H1 (cell line): ENCODE measurements around the gene LRRC4C. TPM values are rescaled to one million over a fixed set of nuclear protein-coding genes. Genes with fewer than 3 reads are reported as not detected.

ENCODE experiments used
- CTCF ChIA-PET: fragments of 300-600 bp; sonication (Branson Sonifier 250); formaldehyde crosslinking; loops from one replicate; lab custom pipeline; 2021; ENCODE audit not compliant: partially characterized antibody; lab: Charles Lee
- POLR2A ChIA-PET: fragments of 300-600 bp; sonication (Branson Sonifier 250); formaldehyde crosslinking; loops from one replicate; lab custom pipeline; 2021; ENCODE audit warnings: inconsistent platforms; ENCODE audit not compliant: partially characterized antibody; lab: Charles Lee
- DNase-seq, 2 experiments: peaks; one replicate each; pipeline versions ENCODE4 v3.0.0 to v3.0.0-alpha.2; 2010 to 2022; ENCODE audit warnings: low spot score in 2 of 2, low read depth in 1 of 2, mixed read lengths in 1 of 2
- FAIRE-seq: peaks from 2 replicates; lab custom pipeline; 2011; peaks lifted over from hg19 to GRCh38; lab: Jason Lieb, UNC
- H2AFZ ChIP-seq: 2 replicates; pipeline ENCODE4 v1.8.1; 2012; ENCODE audit warnings: low read length, inconsistent platforms
- H2AK5ac ChIP-seq: 2 replicates; pipeline ENCODE4 v1.6.1; 2013; ENCODE audit warnings: low read depth, low read length
- H2BK120ac ChIP-seq: replicated peaks from 2 replicates; pipeline ENCODE3; 2013; ENCODE audit warnings: low read depth, low read length, inconsistent platforms
- H2BK12ac ChIP-seq: 2 replicates; pipeline ENCODE4 v1.6.1; 2013; ENCODE audit warnings: low read depth, low read length
- H2BK15ac ChIP-seq: 2 replicates; pipeline ENCODE4 v1.6.1; 2013; ENCODE audit warnings: low read length
- H2BK20ac ChIP-seq: 2 replicates; pipeline ENCODE4 v1.6.1; 2013; ENCODE audit warnings: low read length
- H2BK5ac ChIP-seq: 2 replicates; pipeline ENCODE4 v1.6.1; 2013; ENCODE audit warnings: low read depth, low read length
- H3K14ac ChIP-seq: 2 replicates; pipeline ENCODE4 v1.6.1; 2013; ENCODE audit warnings: inconsistent platforms; ENCODE audit not compliant: insufficient read length
- H3K18ac ChIP-seq: 2 replicates; pipeline ENCODE4 v1.6.1; 2013; ENCODE audit warnings: low read length; ENCODE audit errors: extremely low read depth
- H3K23ac ChIP-seq: 2 replicates; pipeline ENCODE4 v1.6.1; 2013; ENCODE audit warnings: inconsistent platforms; ENCODE audit not compliant: insufficient read length
- H3K23me2 ChIP-seq: 2 replicates; pipeline ENCODE4 v1.6.1; 2013; ENCODE audit warnings: low read depth, low read length
- H3K27ac ChIP-seq: 2 replicates; pipeline ENCODE4 v1.6.1; 2011; ENCODE audit warnings: low read depth, low read length, inconsistent platforms
- H3K27me3 ChIP-seq, 4 experiments: replicated peaks in 1 of 4; 1 replicate in 1 of 4; 2 replicates in 3 of 4; pipeline versions ENCODE4 v1.6.1 to v1.8.1; 2011 to 2013; ENCODE audit warnings: low read length in 3 of 4, mild to moderate bottlenecking in 3 of 4, inconsistent platforms in 2 of 4, mixed read lengths in 2 of 4, moderate library complexity in 1 of 4; ENCODE audit not compliant: control insufficient read depth in 3 of 4, insufficient read depth in 3 of 4; ENCODE audit errors: extremely low read depth in 1 of 4
- H3K36me3 ChIP-seq, 4 experiments: 2 replicates each; pipeline versions ENCODE4 v1.6.1 to v1.8.1; 2011 to 2013; ENCODE audit warnings: mild to moderate bottlenecking in 4 of 4, low read length in 3 of 4, moderate library complexity in 2 of 4, control low read depth in 1 of 4, inconsistent platforms in 1 of 4; ENCODE audit not compliant: insufficient read depth in 4 of 4, control insufficient read depth in 2 of 4
- H3K4ac ChIP-seq: replicated peaks from 2 replicates; pipeline ENCODE3; 2013; ENCODE audit warnings: low read length, low read depth, mixed read lengths, inconsistent platforms; ENCODE audit not compliant: insufficient read length
- H3K4me1 ChIP-seq, 4 experiments: replicated peaks in 1 of 4; 1 replicate in 1 of 4; 2 replicates in 3 of 4; pipeline versions ENCODE4 v1.6.1 to v1.8.1; 2011 to 2013; ENCODE audit warnings: low read length in 3 of 4, inconsistent platforms in 2 of 4, mixed read lengths in 1 of 4; ENCODE audit not compliant: insufficient read depth in 4 of 4, control insufficient read depth in 3 of 4
- H3K4me2 ChIP-seq, 2 experiments: 2 replicates each; pipeline versions ENCODE4 v1.6.1 to v1.8.1; 2011 to 2013; ENCODE audit warnings: low read depth in 2 of 2, low read length in 2 of 2, control low read depth in 1 of 2, inconsistent platforms in 1 of 2, mild to moderate bottlenecking in 1 of 2; ENCODE audit not compliant: insufficient read depth in 1 of 2
- H3K4me3 ChIP-seq, 4 experiments: fragments of 200-600, 300-600 bp in 1 of 4; sonication (generic), shearing (Covaris generic), sonication (Bioruptor Twin) in 1 of 4; 2 replicates each; pipeline versions ENCODE4 v1.5.1 to v1.8.1; 2011 to 2016; ENCODE audit warnings: low read length in 4 of 4, low read depth in 3 of 4, control low read depth in 2 of 4, inconsistent platforms in 2 of 4, mild to moderate bottlenecking in 2 of 4, mixed read lengths in 1 of 4, moderate library complexity in 1 of 4; ENCODE audit not compliant: insufficient read depth in 2 of 4; ENCODE audit errors: extremely low read depth in 1 of 4
- H3K56ac ChIP-seq: replicated peaks from 2 replicates; pipeline ENCODE3; 2013; ENCODE audit warnings: low read depth, mild to moderate bottlenecking, mixed read lengths, low read length, inconsistent platforms; ENCODE audit not compliant: insufficient read length
- H3K79me1 ChIP-seq: 2 replicates; pipeline ENCODE4 v1.6.1; 2013; ENCODE audit warnings: low read depth, low read length, control low read depth
- H3K79me2 ChIP-seq, 2 experiments: 2 replicates each; pipeline versions ENCODE4 v1.6.1 to v1.8.1; 2012 to 2013; ENCODE audit warnings: low read length in 2 of 2, mild to moderate bottlenecking in 2 of 2, inconsistent platforms in 1 of 2; ENCODE audit not compliant: insufficient read depth in 2 of 2, control insufficient read depth in 1 of 2
- H3K9ac ChIP-seq, 4 experiments: replicated peaks in 1 of 4; 1 replicate in 1 of 4; 2 replicates in 3 of 4; pipeline versions ENCODE4 v1.6.1 to v1.8.1; 2011 to 2013; ENCODE audit warnings: low read depth in 3 of 4, low read length in 3 of 4, control low read depth in 2 of 4, mild to moderate bottlenecking in 2 of 4, moderate library complexity in 2 of 4, inconsistent platforms in 1 of 4; ENCODE audit errors: extremely low read depth in 1 of 4
- H3K9me3 ChIP-seq, 2 experiments: 2 replicates each; pipeline versions ENCODE4 v1.6.1 to v1.8.1; 2012 to 2013; ENCODE audit warnings: mild to moderate bottlenecking in 2 of 2, moderate library complexity in 2 of 2, control low read depth in 1 of 2, inconsistent platforms in 1 of 2, low read depth in 1 of 2, low read length in 1 of 2, mixed read lengths in 1 of 2; ENCODE audit not compliant: insufficient read depth in 2 of 2
- H4K20me1 ChIP-seq, 2 experiments: replicated peaks in 1 of 2; 2 replicates each; pipeline versions ENCODE3 to v1.8.1; 2011 to 2013; ENCODE audit warnings: inconsistent platforms in 2 of 2, low read length in 2 of 2, mild to moderate bottlenecking in 1 of 2; ENCODE audit not compliant: insufficient read depth in 2 of 2, control insufficient read depth in 1 of 2
- H4K5ac ChIP-seq: 2 replicates; pipeline ENCODE4 v1.6.1; 2013; ENCODE audit warnings: low read length, low read depth, mixed read lengths, inconsistent platforms; ENCODE audit not compliant: insufficient read length
- H4K8ac ChIP-seq: 2 replicates; pipeline ENCODE4 v1.8.0; 2013; ENCODE audit warnings: mild to moderate bottlenecking, moderate library complexity, low read length, inconsistent platforms; ENCODE audit not compliant: insufficient read depth; ENCODE audit errors: extremely low read depth
- H4K91ac ChIP-seq: replicated peaks from 2 replicates; pipeline ENCODE3; 2013; ENCODE audit warnings: low read length, mixed read lengths, inconsistent platforms; ENCODE audit not compliant: insufficient read length
- USF2 ChIP-seq: IDR thresholded peaks from 2 replicates; pipeline ENCODE4 v1.6.1; 2011; ENCODE audit warnings: low read length, improper control_type of control experiment
- WGBS, 2 experiments: shearing (Covaris generic) in 1 of 2; methylation state at CpG; one replicate each; pipeline versions ENCODE4 v1.1.6 to v1.1.7; 2013 to 2015; ENCODE audit warnings: low lambda C conversion rate in 2 of 2, mixed read lengths in 2 of 2, inconsistent platforms in 1 of 2, low coverage in 1 of 2, missing lambda C conversion rate in 1 of 2; ENCODE audit not compliant: insufficient replicate concordance in 2 of 2, insufficient coverage in 1 of 2, insufficient read length in 1 of 2; ENCODE audit errors: extremely low coverage in 1 of 2, missing lambda C conversion rate in 1 of 2; 5-methylcytosine and 5-hydroxymethylcytosine counted together
- polyA plus RNA-seq, 7 experiments: library from polyadenylated mRNA; depleted of rRNA in 3 of 7; stranded (reverse) in 5 of 7; unstranded in 2 of 7; fragments of >200 nt in 5 of 7; fragments of 200-250 nt in 2 of 7; gene quantifications; 1 replicate in 5 of 7; 2 replicates in 1 of 7; 4 replicates in 1 of 7; pipeline versions ENCODE4 v1.2.1 to v1.2.3, GENCODE V29; 2011 to 2013; ENCODE audit warnings: missing spikeins in 2 of 7, mixed read lengths in 2 of 7
- total RNA-seq: library from RNA; stranded (reverse); fragmentation: NEBNext Ultra II Directional; extraction: Animal tissue kit (Norgen Biotek cat#: 25700); gene quantifications from 2 replicates; pipeline ENCODE4 v1.2.1, GENCODE V29; 2021

The LRRC4C gene
- total and polyA plus RNA-seq, 2 of the 8 experiments (the other 6 are each of a cell fraction or from before 2014, with no cell fraction given), result 0.23 to 2.2 TPM

GRCh38 chr11:40686765-40687164 lies 772.7 kb downstream of the LRRC4C start:
- Histone ChIP-seq H3K4me1 (peaks cover 0 to 2% (median 0%) of the 10 kb centered on the region in 4 experiments; a peak in 1 of 7 replicates), H3K18ac (no peak overlapping the region), H2BK15ac (no peak overlapping the region), H2BK20ac (no peak overlapping the region), H3K79me2 (no peaks in the 10 kb centered on the region), H3K23me2 (no peaks in the 10 kb centered on the region), H3K14ac (no peak overlapping the region), H3K27me3 (no peaks in the 10 kb centered on the region), H3K36me3 (no peaks in the 10 kb centered on the region), H4K8ac (no peak overlapping the region), H3K4me2 (no peak overlapping the region), H4K20me1 (no peaks in the 10 kb centered on the region), H3K4ac (no peak overlapping the region), H3K23ac (no peak overlapping the region), H3K27ac (no peak overlapping the region), H4K91ac (no peak overlapping the region), H3K79me1 (no peaks in the 10 kb centered on the region), H2AK5ac (no peak overlapping the region), H2AFZ (no peak overlapping the region), H2BK12ac (no peak overlapping the region), H2BK5ac (no peak overlapping the region), H3K56ac (no peak overlapping the region), H2BK120ac (no peak overlapping the region), H3K4me3 (no peak overlapping the region), H3K9me3 (no peaks in the 10 kb centered on the region), H3K9ac (no peak overlapping the region; a peak in 1 of 7 replicates), H4K5ac (no peak overlapping the region)
- CTCF ChIA-PET, result interaction anchor here (1.1 kb wide), 1 partner anchor 13 kb away, joined by 3 read pairs; no protein-coding TSS in a partner anchor
- no peak for FAIRE-seq
- POLR2A ChIA-PET, result no interaction called here
- no peak for DNase-seq
- WGBS, 2 experiments, result 78% methylated on average over 5 of the region's 5 CpGs; no CpG with 5 or more reads in 1 of the 2 experiments
- TF ChIP-seq USF2, result no peak
- TF ChIP-seq, all 59 proteins: peak for 0
